ENCODE measurements around the gene CMTM4. TPM values are rescaled to one million over a fixed set of nuclear protein-coding genes. Genes with fewer than 3 reads are reported as not detected.

Gene CMTM4
- polyA plus RNA-seq, 1 of the 3 experiments (the other 2 are of a cell fraction), result 21.7 TPM

DNA sequence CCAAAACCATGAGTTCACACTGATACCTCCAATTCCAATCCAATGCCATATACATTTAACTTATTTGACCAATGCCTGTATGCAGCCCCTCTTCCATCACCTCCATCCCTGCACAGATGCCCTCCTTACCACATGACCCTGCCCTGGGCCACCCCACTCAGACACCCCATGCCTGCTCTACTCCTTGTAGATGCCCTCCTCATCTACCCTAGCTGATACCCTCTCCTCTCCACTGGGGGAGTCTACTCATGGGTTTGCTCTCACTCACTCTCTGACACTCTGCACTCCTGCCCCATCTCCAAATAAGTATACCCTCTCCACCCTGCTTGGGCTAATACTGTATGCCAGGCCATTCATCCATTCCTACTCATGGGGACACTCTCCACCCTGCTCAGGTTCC, 16.0 kb upstream of the CMTM4 start (continued):
- TF ChIP-seq POLR2AphosphoS5 (IDR thresholded peaks at IDR 0.05; ENCODE audit: low read depth, low read length) (no peak), REST (IDR thresholded peaks at IDR 0.05; ENCODE audit: low read depth, low read length) (no peak)

DNA sequence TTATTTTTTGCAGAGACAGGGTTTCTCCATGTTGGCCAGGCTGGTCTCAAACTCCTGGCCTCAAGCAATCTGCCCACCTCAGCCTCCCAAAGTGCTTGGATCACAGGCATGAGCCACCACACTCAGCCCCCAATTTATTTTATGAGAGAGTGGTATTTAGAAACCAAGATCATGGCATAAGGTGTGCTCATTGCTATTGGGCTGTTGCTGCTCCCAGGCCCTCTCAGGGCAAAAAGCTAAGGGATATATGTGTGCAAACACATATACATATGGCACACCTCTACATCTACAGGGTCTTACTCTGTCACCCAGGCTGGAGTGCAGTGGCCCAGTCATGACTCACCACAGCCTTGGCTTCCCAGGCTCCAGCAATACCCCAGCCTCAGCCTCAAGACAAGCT, 15.0 kb upstream of the CMTM4 start:
- no peak overlapping the region for H3K4me3 ChIP-seq (ENCODE audit: low read depth in 2 of 2, low read length in 1 of 2)
- peaks cover 0 to 7% of the 10 kb centered on the region in 2 experiments; a peak in 1 of 4 replicates for H3K4me1 ChIP-seq (ENCODE audit: control insufficient read depth in 1 of 2, insufficient read depth in 2 of 2, low read depth in 1 of 2, low read length in 1 of 2)
- ChIA-PET POLR2A (no interaction called here), CTCF (interaction anchor here (0.7 to 2.1 kb wide), 4 partner anchors 17 to 156 kb away, joined by 3 to 7 read pairs (median 5); partner anchors contain the start of gene DYNC1LI2)
- H3K27ac ChIP-seq (ENCODE audit: low read depth in 2 of 2, low read length in 1 of 2), result no peak overlapping the region
- no peaks in the 10 kb centered on the region for H3K36me3 ChIP-seq (replicated peaks in 1 of 2; ENCODE audit: control insufficient read depth in 1 of 2, insufficient read depth in 2 of 2, low read length in 1 of 2)
- H3K9ac ChIP-seq, result no peak overlapping the region
- H3K9me3 ChIP-seq, result no peaks in the 10 kb centered on the region
- H3F3A ChIP-seq (replicated peaks; ENCODE audit: insufficient read depth), result no peaks in the 10 kb centered on the region
- no peaks in the 10 kb centered on the region for H4K20me1 ChIP-seq (ENCODE audit: insufficient read depth)
- H3K4me2 ChIP-seq, result no peak overlapping the region
- no peak for TF ChIP-seq RFX5 (IDR thresholded peaks at IDR 0.05; ENCODE audit: low read length)
- no peak for TF ChIP-seq TEAD4 (IDR thresholded peaks at IDR 0.05; ENCODE audit: borderline replicate concordance, insufficient read depth)
- TF ChIP-seq GABPA (IDR thresholded peaks at IDR 0.05; ENCODE audit: low read depth), result no peak
- TF ChIP-seq, protein P1, sequence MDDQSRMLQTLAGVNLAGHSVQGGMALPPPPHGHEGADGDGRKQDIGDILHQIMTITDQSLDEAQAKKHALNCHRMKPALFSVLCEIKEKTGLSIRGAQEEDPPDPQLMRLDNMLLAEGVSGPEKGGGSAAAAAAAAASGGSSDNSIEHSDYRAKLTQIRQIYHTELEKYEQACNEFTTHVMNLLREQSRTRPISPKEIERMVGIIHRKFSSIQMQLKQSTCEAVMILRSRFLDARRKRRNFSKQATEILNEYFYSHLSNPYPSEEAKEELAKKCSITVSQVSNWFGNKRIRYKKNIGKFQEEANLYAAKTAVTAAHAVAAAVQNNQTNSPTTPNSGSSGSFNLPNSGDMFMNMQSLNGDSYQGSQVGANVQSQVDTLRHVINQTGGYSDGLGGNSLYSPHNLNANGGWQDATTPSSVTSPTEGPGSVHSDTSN (IDR thresholded peaks at IDR 0.05), result no peak
- TF ChIP-seq TCF12 (IDR thresholded peaks at IDR 0.05), result no peak
- TF ChIP-seq REST (IDR thresholded peaks at IDR 0.05; ENCODE audit: low read depth, low read length), result no peak
- TF ChIP-seq YY1 (IDR thresholded peaks at IDR 0.05; ENCODE audit: low read depth), result no peak
- TF ChIP-seq, protein P2, sequence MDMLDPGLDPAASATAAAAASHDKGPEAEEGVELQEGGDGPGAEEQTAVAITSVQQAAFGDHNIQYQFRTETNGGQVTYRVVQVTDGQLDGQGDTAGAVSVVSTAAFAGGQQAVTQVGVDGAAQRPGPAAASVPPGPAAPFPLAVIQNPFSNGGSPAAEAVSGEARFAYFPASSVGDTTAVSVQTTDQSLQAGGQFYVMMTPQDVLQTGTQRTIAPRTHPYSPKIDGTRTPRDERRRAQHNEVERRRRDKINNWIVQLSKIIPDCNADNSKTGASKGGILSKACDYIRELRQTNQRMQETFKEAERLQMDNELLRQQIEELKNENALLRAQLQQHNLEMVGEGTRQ (IDR thresholded peaks at IDR 0.05; ENCODE audit: borderline replicate concordance, low read depth, low read length), result no peak
- no peak for TF ChIP-seq TAF1 (IDR thresholded peaks at IDR 0.05; ENCODE audit: borderline replicate concordance, low read depth, low read length)
- TF ChIP-seq EP300 (IDR thresholded peaks at IDR 0.05; ENCODE audit: borderline replicate concordance in 1 of 2, low read depth in 1 of 2, low read length in 1 of 2), result no peak
- no peak for TF ChIP-seq IRF3 (IDR thresholded peaks at IDR 0.05; ENCODE audit: low read depth, low read length)
- TF ChIP-seq FOSL2 (IDR thresholded peaks at IDR 0.05; ENCODE audit: borderline replicate concordance, low read depth), result no peak
- no peak for TF ChIP-seq POLR2AphosphoS5 (IDR thresholded peaks at IDR 0.05; ENCODE audit: low read depth, low read length)
- no peak for TF ChIP-seq SMC3 (IDR thresholded peaks at IDR 0.05; ENCODE audit: low read depth, low read length)
- H2AFZ ChIP-seq (ENCODE audit: low read depth), result no peak overlapping the region
- no peak for DNase-seq
- H3K27me3 ChIP-seq (ENCODE audit: insufficient read depth), result no peaks in the 10 kb centered on the region
- H3K9me2 ChIP-seq, result no peaks in the 10 kb centered on the region
- H3K79me2 ChIP-seq (ENCODE audit: insufficient read depth), result no peaks in the 10 kb centered on the region
